HepG2 (cell line): ENCODE measurements around the gene CCDC57. TPM values are rescaled to one million over a fixed set of nuclear protein-coding genes. Genes with fewer than 3 reads are reported as not detected.

Experiments used
- ADNP ChIP-seq: sonication (generic); formaldehyde crosslinking; IDR thresholded peaks from 2 replicates; pipeline ENCODE4 v1.4.0; 2020; ENCODE audit warnings: missing genetic modification reagents
- ATM ChIP-seq: fragments of 450-650 bp; IDR thresholded peaks from 2 replicates; pipeline ENCODE4 v1.7.1; 2017; ENCODE audit warnings: mild to moderate bottlenecking, borderline replicate concordance
- CBX2 ChIP-seq, 2 experiments: fragments of 200-600 bp in 1 of 2; sonication (generic); formaldehyde crosslinking in 1 of 2; IDR thresholded peaks; 2 replicates each; pipeline versions ENCODE4 v1.7.0 to v1.8.1; 2018 to 2022; ENCODE audit warnings: low read depth in 2 of 2, low read length in 1 of 2, mild to moderate bottlenecking in 1 of 2, missing genetic modification reagents in 1 of 2
- CBX5 ChIP-seq: sonication (generic); formaldehyde crosslinking; IDR thresholded peaks from 2 replicates; pipeline ENCODE4 v1.4.0; 2020; ENCODE audit warnings: missing genetic modification reagents, borderline replicate concordance
- ESRRA ChIP-seq: sonication (generic); formaldehyde crosslinking; IDR thresholded peaks from 2 replicates; pipeline ENCODE4 v1.5.1; 2020; ENCODE audit warnings: mild to moderate bottlenecking, low read depth, missing genetic modification reagents
- GATA4 ChIP-seq: sonication (generic); IDR thresholded peaks from 2 replicates; pipeline ENCODE4 v1.6.1; 2016; ENCODE audit warnings: antibody characterized with exemption, low read depth, borderline replicate concordance
- HDAC1 ChIP-seq: sonication (generic); formaldehyde crosslinking; IDR thresholded peaks from 2 replicates; pipeline ENCODE4 v1.5.1; 2020; ENCODE audit warnings: mild to moderate bottlenecking, missing genetic modification reagents
- HOXA5 ChIP-seq: sonication (generic); formaldehyde crosslinking; IDR thresholded peaks from 2 replicates; pipeline ENCODE4 v1.4.0; 2020; ENCODE audit warnings: missing genetic modification reagents
- IKZF4 ChIP-seq: sonication (generic); formaldehyde crosslinking; IDR thresholded peaks from 2 replicates; pipeline ENCODE4 v1.5.1; 2020; ENCODE audit warnings: borderline replicate concordance, mild to moderate bottlenecking, low read depth, missing genetic modification reagents; ENCODE audit errors: not compliant biosample characterization
- MAF1 ChIP-seq: sonication (generic); formaldehyde crosslinking; IDR thresholded peaks from 2 replicates; pipeline ENCODE4 v1.5.0; 2020; ENCODE audit warnings: missing genetic modification reagents, borderline replicate concordance
- MBD4 ChIP-seq: IDR thresholded peaks from 2 replicates; pipeline ENCODE4 v1.6.1; 2012; ENCODE audit warnings: low read length, inconsistent platforms, borderline replicate concordance
- NPAS2 ChIP-seq: sonication (generic); formaldehyde crosslinking; IDR thresholded peaks from 2 replicates; pipeline ENCODE4 v1.8.0; 2022; ENCODE audit warnings: mild to moderate bottlenecking, missing genetic modification reagents, borderline replicate concordance
- SIX1 ChIP-seq: sonication (generic); formaldehyde crosslinking; IDR thresholded peaks from 2 replicates; pipeline ENCODE4 v1.4.0; 2020; ENCODE audit warnings: missing genetic modification reagents, borderline replicate concordance
- THAP11 ChIP-seq: IDR thresholded peaks from 2 replicates; pipeline ENCODE4 v1.6.1; 2016; ENCODE audit warnings: missing biosample characterization, missing genetic modification reagents
- ZNF142 ChIP-seq: sonication (generic); formaldehyde crosslinking; IDR thresholded peaks from 2 replicates; pipeline ENCODE4 v1.4.0; 2020; ENCODE audit warnings: missing genetic modification reagents
- ZNF225 ChIP-seq: sonication (generic); formaldehyde crosslinking; IDR thresholded peaks from 2 replicates; pipeline ENCODE4 v1.4.0; 2020; ENCODE audit warnings: mild to moderate bottlenecking, missing genetic modification reagents
- ZNF232 ChIP-seq: sonication (generic); formaldehyde crosslinking; IDR thresholded peaks from 2 replicates; pipeline ENCODE4 v1.4.0; 2020; ENCODE audit warnings: missing genetic modification reagents, borderline replicate concordance
- ZNF331 ChIP-seq: sonication (generic); formaldehyde crosslinking; IDR thresholded peaks from 2 replicates; pipeline ENCODE4 v1.4.0; 2020; ENCODE audit warnings: missing genetic modification reagents
- ZNF362 ChIP-seq: sonication (generic); formaldehyde crosslinking; IDR thresholded peaks from 2 replicates; pipeline ENCODE4 v1.4.0; 2020; ENCODE audit warnings: missing genetic modification reagents, mild to moderate bottlenecking, borderline replicate concordance
- ZNF510 ChIP-seq: sonication (generic); formaldehyde crosslinking; IDR thresholded peaks from 2 replicates; pipeline ENCODE4 v1.4.0; 2020; ENCODE audit warnings: low read depth, mild to moderate bottlenecking, missing genetic modification reagents
- ZNF577 ChIP-seq: sonication (generic); formaldehyde crosslinking; IDR thresholded peaks from 2 replicates; pipeline ENCODE4 v1.4.0; 2020; ENCODE audit warnings: mild to moderate bottlenecking, low read depth, missing genetic modification reagents, borderline replicate concordance
- ZSCAN12 ChIP-seq: sonication (generic); formaldehyde crosslinking; IDR thresholded peaks from 2 replicates; pipeline ENCODE4 v1.9.0; 2021; ENCODE audit warnings: mild to moderate bottlenecking, missing genetic modification reagents
- ZSCAN20 ChIP-seq: sonication (generic); formaldehyde crosslinking; IDR thresholded peaks from 2 replicates; pipeline ENCODE4 v1.4.0; 2020; ENCODE audit warnings: missing genetic modification reagents, mild to moderate bottlenecking, borderline replicate concordance
- polyA plus RNA-seq, 8 experiments: library from polyadenylated mRNA; depleted of rRNA in 3 of 8; stranded (reverse) in 7 of 8; unstranded in 1 of 8; fragments of >200 nt; fragmentation: Illumina TruSeq in 4 of 8; extraction: Trizol in 4 of 8; gene quantifications; 2 replicates each; pipeline versions ENCODE4 v1.2.1 to v1.2.3, GENCODE V29; 2011 to 2016; ENCODE audit warnings: low read depth in 4 of 8, missing spikeins in 1 of 8, mixed read lengths in 1 of 8; ENCODE audit not compliant: insufficient read depth in 1 of 8
- total RNA-seq, 5 experiments: library from RNA; depleted of rRNA; stranded (reverse); fragments of >200 nt; fragmentation: Illumina TruSeq; extraction: Trizol; gene quantifications; 2 replicates each; pipeline ENCODE4 v1.2.3, GENCODE V29; 2016; ENCODE audit warnings: low read depth in 1 of 5

The CCDC57 gene
- total and polyA plus RNA-seq, 2 of the 13 experiments (the other 11 are each of a cell fraction or from before 2014, with no cell fraction given): 59.3 to 59.9 TPM

GRCh38 chr17:82056729-82057621, 155.7 kb downstream of the CCDC57 start (continued):
- no peak; the same call in 1 of the 2 replicates for TF ChIP-seq CBX5
- TF ChIP-seq ZSCAN20 (CRISPR knock-in tag): no peak
- peak; percentile 66; the same call in 1 of the 2 replicates for TF ChIP-seq ZNF232 (CRISPR knock-in tag)
- peak; percentile 17; the same call in 1 of the 2 replicates for TF ChIP-seq ZNF225 (CRISPR knock-in tag)
- TF ChIP-seq MAF1 (CRISPR knock-in tag): no peak
- TF ChIP-seq IKZF4 (CRISPR knock-in tag): no peak
- no peak for TF ChIP-seq CBX2 (IDR thresholded peaks at IDR 0.05; ENCODE audit: low read depth, low read length)
- TF ChIP-seq CBX2 (CRISPR knock-in tag; IDR thresholded peaks at IDR 0.05; ENCODE audit: low read depth): no peak
- TF ChIP-seq SIX1 (CRISPR knock-in tag): no peak
- TF ChIP-seq ZNF510 (CRISPR knock-in tag): no peak
- no peak for TF ChIP-seq HOXA5 (CRISPR knock-in tag)
- TF ChIP-seq ZNF362 (CRISPR knock-in tag): peak; percentile 42; the same call in 1 of the 2 replicates
- no peak for TF ChIP-seq ZNF577 (CRISPR knock-in tag)
- TF ChIP-seq ATM: no peak
- no peak for TF ChIP-seq NPAS2 (CRISPR knock-in tag)
- peak; percentile 69 for TF ChIP-seq ZNF331 (CRISPR knock-in tag)
- TF ChIP-seq HDAC1 (CRISPR knock-in tag): peak; percentile 92
- no peak for TF ChIP-seq THAP11
- TF ChIP-seq GATA4: no peak
- TF ChIP-seq MBD4: no peak
- no peak for TF ChIP-seq ADNP (CRISPR knock-in tag)
- no peak for TF ChIP-seq ZSCAN12 (CRISPR knock-in tag)
- no peak for TF ChIP-seq ZNF142 (CRISPR knock-in tag)
- peak; percentile 82 for TF ChIP-seq ESRRA (CRISPR knock-in tag)
